ENCODE results near the gene MLLT3.

Gene MLLT3

DNA sequence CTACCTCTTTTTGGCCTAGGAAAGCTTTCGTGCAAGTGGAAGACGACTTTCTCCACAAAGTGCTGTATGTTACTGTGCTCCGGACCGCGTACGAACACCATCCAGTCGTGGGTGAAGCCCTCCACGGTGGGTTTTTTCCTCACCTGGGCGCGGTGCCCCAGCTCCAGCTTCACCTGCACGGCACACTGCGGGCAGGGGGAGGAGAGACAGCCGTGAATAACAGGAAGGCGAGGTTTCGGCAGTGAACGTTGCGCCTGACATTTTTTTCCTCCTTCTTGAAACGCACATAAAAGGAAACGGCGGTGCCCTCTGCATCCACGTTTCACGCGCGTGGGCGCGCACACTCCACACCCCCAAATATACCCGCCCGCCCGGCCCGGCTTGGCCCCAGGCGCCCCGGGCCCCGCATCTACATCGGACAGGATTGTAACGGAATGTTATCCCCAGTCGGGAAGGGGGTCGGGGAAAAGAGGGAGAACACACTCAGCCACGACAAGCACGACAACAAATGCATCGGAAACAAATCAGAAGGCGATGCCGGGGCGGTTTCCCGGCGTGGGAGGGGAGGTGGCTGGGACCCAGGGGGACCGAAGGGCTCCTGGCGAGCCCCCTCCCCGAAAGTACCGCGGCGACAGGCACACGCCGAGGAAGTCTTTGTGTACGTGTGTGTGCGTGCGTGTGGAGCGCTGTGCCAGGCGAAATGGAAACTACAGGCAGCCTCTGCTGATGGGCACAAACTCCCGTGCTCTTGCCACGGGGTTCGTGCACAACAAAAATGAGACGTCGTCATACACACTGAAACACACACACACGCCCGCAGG lies 1.4 kb downstream of the MLLT3 start:
- DNase-seq (ENCODE audit: low spot score), result peak; percentile 38
- H3K9me3 Mint-ChIP-seq, result no peaks in the 10 kb centered on the region
- peaks cover 47% of the 10 kb centered on the region for H3K4me1 Mint-ChIP-seq (ENCODE audit: low read depth)
- H3K27ac Mint-ChIP-seq, result peak overlapping the region; percentile 95
- peaks cover 3% of the 10 kb centered on the region for H3K27me3 Mint-ChIP-seq (ENCODE audit: low read depth)
- peaks cover 21% of the 10 kb centered on the region for H3K36me3 Mint-ChIP-seq (ENCODE audit: low read depth)
- H3K4me3 Mint-ChIP-seq, result peak overlapping the region; percentile 89

DNA sequence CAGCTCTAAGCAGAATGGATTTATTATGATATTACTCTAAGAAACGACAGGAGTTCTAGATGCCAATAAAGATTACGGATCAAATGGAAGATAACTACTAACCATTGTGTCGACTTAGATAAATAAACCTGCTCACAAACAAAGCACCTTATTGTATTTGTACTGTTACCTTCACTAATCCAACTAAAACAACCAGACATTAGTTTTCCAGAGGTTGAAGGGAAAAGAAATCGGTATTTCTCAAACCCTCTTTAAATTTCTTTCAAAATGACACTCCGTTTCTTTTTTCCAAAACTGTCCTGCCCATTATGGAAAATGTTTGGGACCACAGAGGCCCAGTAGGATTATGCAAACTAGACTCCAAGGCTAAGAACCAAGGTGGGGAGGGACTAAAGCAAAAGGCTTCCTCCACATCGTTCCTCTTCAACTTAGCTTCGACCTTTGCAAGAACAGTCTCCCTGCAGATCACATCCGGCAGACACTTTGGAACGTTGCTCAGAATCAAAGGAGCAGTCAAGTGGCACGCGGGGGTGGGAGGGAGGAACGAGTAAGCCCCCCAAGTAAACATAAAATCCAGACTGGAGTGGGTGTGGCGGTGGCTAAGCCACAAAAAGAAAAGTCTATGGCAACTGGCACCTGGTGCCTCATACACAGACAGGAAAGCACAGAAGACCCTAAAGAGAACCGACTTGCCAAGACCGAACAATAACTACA lies 2.7 kb downstream of the MLLT3 start:
- Mint-ChIP-seq H3K4me3 (peak overlapping the region; percentile 82), H3K27ac (peak overlapping the region; percentile 67), H3K27me3 (ENCODE audit: low read depth) (no peaks in the 10 kb centered on the region), H3K9me3 (no peaks in the 10 kb centered on the region), H3K4me1 (ENCODE audit: low read depth) (peaks cover 44% of the 10 kb centered on the region), H3K36me3 (ENCODE audit: low read depth) (peaks cover 22% of the 10 kb centered on the region)
- DNase-seq (ENCODE audit: low spot score), result no peak

GRCh38 chr9:20618361-20618802 lies 3.9 kb downstream of the MLLT3 start:
- no peaks in the 10 kb centered on the region for H3K27me3 Mint-ChIP-seq (ENCODE audit: low read depth)
- peak overlapping the region; percentile 39 for H3K4me3 Mint-ChIP-seq
- H3K27ac Mint-ChIP-seq, result no peak overlapping the region
- peaks cover 23% of the 10 kb centered on the region for H3K36me3 Mint-ChIP-seq (ENCODE audit: low read depth)
- H3K4me1 Mint-ChIP-seq (ENCODE audit: low read depth), result peaks cover 32% of the 10 kb centered on the region
- H3K9me3 Mint-ChIP-seq, result no peaks in the 10 kb centered on the region
- no peak for DNase-seq (ENCODE audit: low spot score)

DNA sequence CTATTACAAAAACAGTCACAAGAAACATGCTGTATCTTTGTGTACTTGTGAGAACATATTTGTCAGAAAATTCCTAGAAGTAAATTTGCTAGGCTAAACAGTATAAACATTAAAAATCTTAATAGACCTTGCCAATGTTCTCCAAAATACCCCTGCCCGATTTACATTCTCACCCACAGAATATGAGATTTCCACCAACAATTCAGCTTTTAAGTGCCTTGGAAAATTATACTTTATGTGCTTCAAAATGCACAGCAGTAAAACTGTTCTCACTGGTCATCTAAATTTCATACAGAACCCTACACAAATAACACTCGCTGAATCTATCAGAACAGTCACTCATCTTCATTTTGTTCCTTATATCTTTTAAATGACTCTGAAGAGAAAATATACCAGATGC lies 5.5 kb downstream of the MLLT3 start:
- H3K36me3 Mint-ChIP-seq (ENCODE audit: low read depth), result peaks cover 26% of the 10 kb centered on the region
- DNase-seq (ENCODE audit: low spot score), result no peak
- peaks cover 39% of the 10 kb centered on the region for H3K4me1 Mint-ChIP-seq (ENCODE audit: low read depth)
- H3K9me3 Mint-ChIP-seq, result no peaks in the 10 kb centered on the region
- no peak overlapping the region for H3K27ac Mint-ChIP-seq
- H3K27me3 Mint-ChIP-seq (ENCODE audit: low read depth), result no peaks in the 10 kb centered on the region
- H3K4me3 Mint-ChIP-seq, result no peak overlapping the region

DNA sequence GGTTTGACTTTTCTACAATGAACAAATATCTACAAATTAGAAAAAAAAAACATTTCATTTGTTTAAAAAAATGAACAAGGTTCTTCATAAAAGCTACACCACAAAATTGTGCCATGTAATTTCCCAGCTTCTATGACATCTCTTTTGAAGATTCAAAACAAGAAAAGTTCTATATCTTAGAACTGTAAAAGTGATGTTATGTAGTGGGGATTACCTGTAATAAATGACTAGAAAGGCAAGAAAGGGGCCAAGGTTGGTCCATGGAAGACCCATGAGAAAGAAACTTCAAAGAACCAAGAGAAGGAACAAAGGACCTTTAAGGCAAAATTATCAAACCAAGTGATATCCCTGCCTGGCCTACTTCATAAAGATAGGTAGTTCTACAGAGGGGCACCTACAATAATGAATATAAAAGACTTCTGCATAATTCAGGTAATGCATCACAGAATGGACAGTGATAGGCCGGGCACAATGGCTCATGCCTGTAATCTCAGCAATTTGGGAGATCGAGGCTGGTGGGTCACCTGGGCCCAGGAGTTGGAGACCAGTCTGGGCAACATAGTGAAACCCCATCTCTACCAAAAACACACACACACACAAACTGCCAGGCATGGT lies 7.6 kb downstream of the MLLT3 start:
- H3K4me3 Mint-ChIP-seq, result no peak overlapping the region
- peaks cover 40% of the 10 kb centered on the region for H3K4me1 Mint-ChIP-seq (ENCODE audit: low read depth)
- no peaks in the 10 kb centered on the region for H3K9me3 Mint-ChIP-seq
- H3K36me3 Mint-ChIP-seq (ENCODE audit: low read depth), result peaks cover 22% of the 10 kb centered on the region
- H3K27ac Mint-ChIP-seq, result no peak overlapping the region
- DNase-seq (ENCODE audit: low spot score), result no peak
- H3K27me3 Mint-ChIP-seq (ENCODE audit: low read depth), result no peaks in the 10 kb centered on the region

- no peak for DNase-seq (ENCODE audit: low spot score)
- H3K9me3 Mint-ChIP-seq, result no peaks in the 10 kb centered on the region
- no peak overlapping the region for H3K4me3 Mint-ChIP-seq
- peaks cover 9% of the 10 kb centered on the region for H3K36me3 Mint-ChIP-seq (ENCODE audit: low read depth)
- H3K4me1 Mint-ChIP-seq (ENCODE audit: low read depth), result peaks cover 37% of the 10 kb centered on the region
- H3K27ac Mint-ChIP-seq, result no peak overlapping the region
- no peaks in the 10 kb centered on the region for H3K27me3 Mint-ChIP-seq (ENCODE audit: low read depth)
These were observed 10.5 kb downstream of the MLLT3 start for GRCh38 chr9:20611691-20612287.

DNA sequence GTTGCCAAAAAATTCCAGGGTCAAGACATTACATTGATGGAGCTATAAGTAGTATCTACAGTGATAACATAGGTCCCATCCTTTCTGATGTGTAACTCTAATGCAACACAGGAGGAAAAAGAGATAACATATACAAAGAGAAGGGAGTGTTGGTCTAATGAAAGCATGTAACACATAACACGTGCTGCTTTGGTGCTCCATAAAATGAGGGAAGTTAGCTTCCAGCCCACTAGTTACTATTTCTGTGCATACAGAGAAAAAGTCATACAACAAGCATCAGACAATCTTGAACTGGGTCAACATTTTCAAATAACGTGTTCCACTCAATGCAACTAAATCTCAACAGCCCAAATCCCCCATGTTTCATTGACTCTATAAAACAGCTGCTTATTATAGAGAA lies 11.7 kb downstream of the MLLT3 start:
- H3K4me1 Mint-ChIP-seq (ENCODE audit: low read depth), result peaks cover 38% of the 10 kb centered on the region

DNA sequence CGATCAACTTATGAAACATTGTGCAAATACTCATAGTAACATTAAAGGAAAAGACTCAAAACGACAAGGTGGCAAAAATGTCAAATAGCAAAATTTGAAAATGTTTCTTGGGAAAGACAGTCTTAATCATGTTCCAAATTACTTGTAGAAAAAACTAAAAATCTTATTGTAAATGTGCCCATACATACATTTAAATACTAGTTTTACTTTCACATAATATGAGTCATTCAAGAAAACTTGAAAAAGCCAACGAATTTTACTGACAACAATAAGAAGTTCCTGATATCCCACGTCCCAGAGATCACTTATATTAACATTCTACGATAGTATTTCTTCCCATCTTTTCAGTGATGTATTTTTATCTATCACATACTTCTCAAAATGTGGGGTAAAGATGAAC lies 13.7 kb downstream of the MLLT3 start:
- Mint-ChIP-seq H3K36me3 (ENCODE audit: low read depth) (peaks cover 7% of the 10 kb centered on the region), H3K27ac (no peak overlapping the region), H3K4me3 (peak overlapping the region; percentile 25), H3K27me3 (ENCODE audit: low read depth) (no peaks in the 10 kb centered on the region), H3K4me1 (ENCODE audit: low read depth) (peaks cover 48% of the 10 kb centered on the region), H3K9me3 (no peaks in the 10 kb centered on the region)
- no peak for DNase-seq (ENCODE audit: low spot score)

More for the DNA sequence above, 11.7 kb downstream of the MLLT3 start:
- Mint-ChIP-seq H3K36me3 (ENCODE audit: low read depth) (peaks cover 9% of the 10 kb centered on the region), H3K27ac (no peak overlapping the region), H3K9me3 (no peaks in the 10 kb centered on the region), H3K27me3 (ENCODE audit: low read depth) (no peaks in the 10 kb centered on the region), H3K4me3 (no peak overlapping the region)
- DNase-seq (ENCODE audit: low spot score), result no peak

- H3K4me3 Mint-ChIP-seq, result no peak overlapping the region
- no peaks in the 10 kb centered on the region for H3K9me3 Mint-ChIP-seq
- no peaks in the 10 kb centered on the region for H3K27me3 Mint-ChIP-seq (ENCODE audit: low read depth)
- H3K36me3 Mint-ChIP-seq (ENCODE audit: low read depth), result peaks cover 4% of the 10 kb centered on the region
- peaks cover 57% of the 10 kb centered on the region for H3K4me1 Mint-ChIP-seq (ENCODE audit: low read depth)
- no peak for DNase-seq (ENCODE audit: low spot score)
- no peak overlapping the region for H3K27ac Mint-ChIP-seq
These were observed 15.6 kb downstream of the MLLT3 start for GRCh38 chr9:20606652-20607051.

DNA sequence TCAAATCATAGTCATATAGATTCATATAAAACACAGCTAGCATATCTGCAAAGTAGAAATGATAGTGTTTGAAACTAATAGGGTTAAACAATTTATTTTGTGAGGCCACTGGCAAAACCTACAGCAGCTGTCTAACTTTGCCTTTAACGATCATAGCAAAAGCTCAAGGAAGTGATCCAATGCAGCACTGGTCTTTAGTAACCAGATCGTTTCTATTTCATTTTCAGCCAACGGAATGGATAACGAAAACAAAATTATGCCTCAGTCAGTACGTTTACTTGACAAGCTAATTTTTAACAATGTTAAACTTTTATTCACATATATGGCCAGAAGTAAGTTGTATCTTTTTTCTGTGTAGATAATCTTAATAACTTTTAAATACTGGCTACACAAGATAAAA lies 17.7 kb downstream of the MLLT3 start:
- Mint-ChIP-seq H3K36me3 (ENCODE audit: low read depth) (peaks cover 9% of the 10 kb centered on the region), H3K27ac (peak overlapping the region; percentile 60), H3K9me3 (no peaks in the 10 kb centered on the region), H3K4me3 (peak overlapping the region; percentile 70), H3K4me1 (ENCODE audit: low read depth) (peaks cover 55% of the 10 kb centered on the region), H3K27me3 (ENCODE audit: low read depth) (no peaks in the 10 kb centered on the region)
- no peak for DNase-seq (ENCODE audit: low spot score)

- Mint-ChIP-seq H3K9me3 (no peaks in the 10 kb centered on the region), H3K27ac (no peak overlapping the region), H3K4me1 (ENCODE audit: low read depth) (peaks cover 57% of the 10 kb centered on the region), H3K27me3 (ENCODE audit: low read depth) (no peaks in the 10 kb centered on the region), H3K4me3 (peak overlapping the region; percentile 22), H3K36me3 (ENCODE audit: low read depth) (peaks cover 12% of the 10 kb centered on the region)
- no peak for DNase-seq (ENCODE audit: low spot score)
These were observed 18.6 kb downstream of the MLLT3 start for GRCh38 chr9:20603524-20604268.

DNA sequence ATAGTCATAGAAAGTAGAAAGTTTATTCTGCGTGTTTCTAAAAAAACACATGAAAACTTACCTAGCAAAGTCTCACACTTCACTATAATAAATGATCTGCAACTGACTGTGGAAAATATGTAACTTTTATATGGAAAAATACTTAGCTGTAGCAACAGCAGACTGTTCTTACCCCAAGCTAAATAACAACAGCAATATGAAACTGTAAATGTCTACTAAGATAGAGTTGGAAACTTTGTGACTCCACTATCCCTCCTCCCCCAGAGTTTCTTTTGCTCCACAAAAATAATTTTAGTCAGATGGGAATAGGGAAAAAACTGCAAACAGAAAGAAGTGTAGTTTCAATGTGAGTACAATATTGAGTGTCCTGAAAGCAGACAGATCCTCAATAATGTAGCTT lies 21.0 kb downstream of the MLLT3 start:
- Mint-ChIP-seq H3K4me3 (no peak overlapping the region), H3K27me3 (ENCODE audit: low read depth) (no peaks in the 10 kb centered on the region), H3K36me3 (ENCODE audit: low read depth) (peaks cover 15% of the 10 kb centered on the region), H3K9me3 (no peaks in the 10 kb centered on the region), H3K4me1 (ENCODE audit: low read depth) (peaks cover 52% of the 10 kb centered on the region), H3K27ac (no peak overlapping the region)
- no peak for DNase-seq (ENCODE audit: low spot score)

DNA sequence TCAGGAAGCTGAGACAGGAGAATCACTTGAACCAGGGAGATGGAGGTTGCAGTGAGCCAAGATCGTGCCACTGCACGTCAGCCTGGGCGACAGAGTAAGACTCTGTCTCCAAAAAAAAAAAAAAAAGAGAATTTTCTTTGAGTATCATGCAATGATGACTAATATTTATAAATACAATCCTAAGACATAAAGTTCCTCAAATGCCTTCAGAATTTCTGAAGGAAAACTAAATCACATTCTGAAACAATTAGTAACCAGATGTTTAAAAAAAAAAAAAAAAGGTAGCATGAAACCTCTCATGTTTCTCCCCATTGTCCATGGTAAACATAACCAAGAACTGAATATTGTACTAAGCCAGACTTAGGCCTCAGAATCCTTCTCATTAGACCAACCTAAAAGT lies 23.1 kb downstream of the MLLT3 start:
- H3K4me3 Mint-ChIP-seq, result no peak overlapping the region
- no peaks in the 10 kb centered on the region for H3K27me3 Mint-ChIP-seq (ENCODE audit: low read depth)
- no peak overlapping the region for H3K27ac Mint-ChIP-seq
- no peak for DNase-seq (ENCODE audit: low spot score)
- H3K9me3 Mint-ChIP-seq, result no peaks in the 10 kb centered on the region
- H3K36me3 Mint-ChIP-seq (ENCODE audit: low read depth), result peaks cover 15% of the 10 kb centered on the region
- H3K4me1 Mint-ChIP-seq (ENCODE audit: low read depth), result peaks cover 52% of the 10 kb centered on the region
